GM12873 (cell line): ENCODE data around the gene KIF13A.

Experiments used
- CTCF ChIP-seq: IDR thresholded peaks from 2 replicates; pipeline ENCODE4 v1.5.1; 2012; ENCODE audit warnings: low read depth, mild to moderate bottlenecking, moderate library complexity, low read length, control low read depth; ENCODE audit not compliant: insufficient read depth; ENCODE audit errors: missing control alignments

The KIF13A gene

DNA sequence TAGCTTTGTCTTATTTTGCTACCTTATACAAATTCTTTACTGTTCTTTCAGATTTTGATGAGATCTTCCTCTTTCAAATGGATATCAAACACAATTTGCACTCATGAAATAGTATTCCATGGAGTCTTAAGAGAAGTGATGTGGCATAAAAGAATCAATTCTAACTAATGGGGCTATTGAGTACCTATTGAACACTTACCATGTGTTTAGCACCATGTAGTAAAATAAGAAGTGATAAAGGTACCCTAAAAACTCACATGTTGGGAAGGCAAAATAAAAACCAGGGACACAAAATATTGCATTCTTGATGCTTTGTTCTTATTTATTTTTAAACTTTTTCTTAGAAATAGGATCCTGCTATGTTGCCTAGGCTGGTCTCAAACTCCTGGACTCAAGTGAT is 56.2 kb downstream of the KIF13A start:
- no peak for TF ChIP-seq CTCF

- no peak for TF ChIP-seq CTCF
Observed at GRCh38 chr6:17930321-17930993, 57.0 kb downstream of the KIF13A start.

DNA sequence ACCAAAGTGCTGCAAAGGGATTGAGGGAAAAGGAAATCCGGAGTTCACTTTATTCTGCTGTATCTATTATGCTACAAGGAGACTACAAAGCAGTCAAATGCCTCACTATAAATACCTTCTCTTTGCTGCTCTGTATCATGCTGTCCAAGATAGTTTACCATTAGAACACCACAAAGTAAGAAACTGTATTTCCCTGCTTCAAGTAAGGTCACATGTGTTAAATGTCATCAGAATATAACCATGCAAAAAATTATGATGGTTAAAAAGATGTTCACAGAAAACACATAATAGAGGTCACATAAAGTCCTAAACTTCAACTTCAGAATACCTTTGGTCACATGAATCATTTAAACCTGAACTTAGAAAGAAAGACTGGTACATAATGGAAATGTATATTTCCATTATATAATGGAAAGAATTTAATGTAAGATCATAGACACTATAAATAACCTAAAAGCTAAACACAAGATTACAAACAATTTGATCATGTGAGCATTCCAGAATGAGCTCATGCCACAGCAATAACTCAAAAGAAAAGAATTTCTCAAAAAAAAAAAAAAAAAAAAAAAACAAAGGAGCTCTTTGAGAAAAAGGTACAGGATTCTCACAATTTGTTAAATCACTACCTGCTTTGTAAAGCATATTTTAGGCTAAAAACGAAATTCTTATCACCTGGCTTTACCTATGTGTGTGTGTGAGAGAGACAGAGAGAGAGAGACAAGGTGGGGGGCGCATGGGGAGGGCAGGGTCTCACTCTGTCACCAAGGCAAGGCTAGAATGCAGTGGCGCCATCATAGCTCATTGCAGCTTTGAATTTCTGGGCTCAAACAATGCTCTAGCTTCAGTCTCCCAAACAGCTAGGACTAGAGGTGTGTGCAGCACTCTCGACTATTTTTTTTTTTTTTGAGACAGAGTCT is 58.7 kb downstream of the KIF13A start:
- no peak for TF ChIP-seq CTCF

DNA sequence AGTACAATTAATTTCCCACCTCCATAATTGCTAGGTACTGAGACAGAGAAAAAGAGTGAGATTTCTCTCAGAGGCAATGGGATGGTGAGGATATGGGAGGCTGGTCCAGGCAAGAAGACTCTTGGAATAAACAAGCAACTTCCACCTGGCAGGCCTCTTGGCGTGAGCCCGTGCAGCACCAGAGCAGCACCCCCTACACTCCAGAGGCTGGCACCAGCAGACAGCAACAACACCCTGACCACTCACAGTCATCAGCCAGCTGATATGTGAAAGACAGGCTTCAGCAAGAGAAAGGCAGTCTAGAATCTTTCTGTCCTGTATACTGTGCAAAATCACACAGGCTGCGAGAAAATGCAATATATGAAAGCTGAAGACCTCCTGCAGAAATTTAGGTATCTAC is 59.7 kb downstream of the KIF13A start:
- no peak for TF ChIP-seq CTCF

DNA sequence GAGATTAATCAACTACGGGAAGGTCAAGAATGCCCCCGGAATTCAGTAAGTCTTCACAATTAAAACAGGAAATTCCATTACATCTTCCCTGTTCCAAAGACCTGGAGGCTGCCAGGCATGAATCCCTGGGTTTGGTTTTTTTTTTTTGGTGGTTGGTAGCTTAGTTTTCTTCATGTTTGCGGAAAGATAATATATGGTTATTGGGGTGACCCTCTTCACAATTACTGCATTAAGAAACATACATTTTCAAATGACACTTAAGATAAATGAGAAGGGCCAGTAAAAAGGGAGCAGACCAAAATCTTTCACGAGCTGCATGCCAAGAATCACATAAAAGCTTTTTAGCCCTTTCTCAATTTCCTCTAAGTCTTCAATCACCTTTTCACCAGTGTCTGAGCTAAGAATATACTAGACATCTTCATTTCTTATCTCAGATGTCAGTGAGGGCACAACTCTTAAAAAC is 64.0 kb downstream of the KIF13A start:
- TF ChIP-seq CTCF = no peak

DNA sequence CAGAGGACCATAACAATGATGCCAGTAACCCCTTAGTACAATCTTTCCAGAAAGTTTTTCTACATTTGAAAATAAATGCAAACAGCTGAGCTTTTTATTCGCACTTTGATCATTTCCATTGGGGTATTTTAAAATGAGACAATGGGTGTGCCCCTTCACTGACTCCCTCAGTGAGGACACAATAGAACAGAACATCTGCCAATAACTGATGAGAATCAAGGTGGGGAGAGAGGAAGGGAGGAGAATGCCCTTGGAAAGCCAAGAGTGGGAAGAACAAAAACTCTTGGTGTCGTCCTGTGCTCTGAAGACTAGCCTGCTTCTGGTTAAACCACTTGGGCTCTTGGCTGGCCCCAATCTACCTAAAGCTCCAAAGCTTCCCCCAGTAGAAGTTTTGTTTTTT is 66.0 kb downstream of the KIF13A start:
- no peak for TF ChIP-seq CTCF

GRCh38 chr6:17919496-17919895 is 67.9 kb downstream of the KIF13A start:
- TF ChIP-seq CTCF = no peak
